ENCODE results near the gene MORC4. TPM values are rescaled to one million over a fixed set of nuclear protein-coding genes. Genes with fewer than 3 reads are reported as not detected.
"Not testable (repeated sequence)": the region's sequence is repeated elsewhere in the genome, so short reads cannot be mapped to it uniquely, and the experiment has no call there.

The MORC4 gene
- 10 to 100 TPM; 18.6 to 22.1 (median 21.7) TPM for polyA plus RNA-seq (ENCODE audit: insufficient read length in 4 of 4)

DNA sequence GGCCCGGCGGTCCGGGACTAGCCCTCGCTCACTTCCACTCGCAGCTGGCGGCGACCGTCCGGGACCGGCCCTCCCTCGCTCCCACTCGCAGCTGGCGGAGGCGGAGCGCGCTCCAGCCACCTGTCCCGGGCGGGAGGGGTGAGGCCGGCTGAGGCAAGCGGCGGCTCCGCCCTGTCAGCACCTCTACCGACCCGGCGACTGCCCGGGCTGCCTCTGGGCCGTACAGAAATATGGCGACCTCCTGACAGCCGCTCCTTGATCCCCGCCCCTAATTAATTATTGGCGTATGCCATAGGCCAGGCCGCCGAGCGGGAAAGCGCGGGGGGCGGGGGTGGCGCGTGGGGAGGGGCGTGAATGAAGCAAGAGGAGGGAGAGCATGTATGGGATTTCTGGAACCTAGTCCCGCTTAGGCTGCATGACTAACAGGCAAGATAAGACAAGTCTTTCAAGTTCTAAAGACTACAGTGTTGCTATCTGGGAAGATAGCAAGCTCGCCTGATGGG, at the start of gene MORC4:
Gene MORC4, minus strand, starts transcription at position 200 of the 503 bp plus-strand sequence. CDS start 243 bp downstream, outside the sequence.
- DNase-seq (ENCODE audit: low read depth in 4 of 4, low spot score in 3 of 4), result peak in 3 of 4 donors; percentile 28 to 36 (median 31)

GRCh38 chrX:107047622-107048021, 47.6 kb upstream of the MORC4 start:
- DNase-seq (ENCODE audit: low read depth in 4 of 4, low spot score in 3 of 4), result no peak

GRCh38 chrX:107029752-107030151, 29.7 kb upstream of the MORC4 start:
- no peak for DNase-seq (ENCODE audit: low read depth in 4 of 4, low spot score in 3 of 4)

DNA sequence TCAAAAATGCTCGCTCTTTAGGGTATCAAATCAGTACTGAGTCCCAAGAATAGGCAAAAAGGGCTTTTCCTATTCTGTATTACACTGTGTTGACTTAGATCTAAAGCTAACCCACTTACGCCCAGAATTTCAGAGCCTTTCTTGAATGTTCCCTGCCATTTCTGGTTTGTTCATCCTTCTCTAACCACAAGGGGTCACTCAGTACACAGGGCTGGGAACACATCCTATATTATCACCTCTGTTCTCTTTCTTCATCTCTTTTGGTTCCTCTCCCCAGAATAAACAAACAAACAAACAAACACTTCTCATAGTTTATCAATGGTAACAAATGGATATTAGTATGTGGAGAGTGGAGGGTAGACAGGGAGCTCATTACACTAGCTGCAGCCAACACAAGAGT, 25.5 kb upstream of the MORC4 start:
- DNase-seq (ENCODE audit: low read depth in 4 of 4, low spot score in 3 of 4), result peak in 1 of 4 donors; percentile 2

DNA sequence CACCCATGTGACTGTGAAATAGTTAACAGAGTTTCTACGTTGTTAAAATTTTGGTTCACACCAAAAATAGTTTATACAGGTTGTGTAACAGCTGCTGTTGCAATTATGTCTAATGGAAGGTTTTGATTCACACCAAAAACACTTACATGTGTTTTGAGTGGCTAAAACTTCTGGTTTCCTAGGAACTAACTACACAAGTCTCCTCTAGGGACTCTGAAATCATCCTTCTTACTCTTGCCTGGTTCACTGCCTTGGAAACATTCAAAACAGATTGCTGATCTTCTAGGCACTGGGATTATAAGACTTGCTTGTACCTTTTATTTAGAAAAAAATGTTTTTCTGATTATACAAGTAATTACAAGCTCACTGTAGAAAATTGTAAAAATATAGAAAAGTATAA, 14.9 kb upstream of the MORC4 start:
- DNase-seq (ENCODE audit: low read depth in 4 of 4, low spot score in 3 of 4), result no peak

- DNase-seq (ENCODE audit: low read depth in 4 of 4, low spot score in 3 of 4), result no peak
Measured at GRCh38 chrX:107008034-107008433, 8.0 kb upstream of the MORC4 start.

DNA sequence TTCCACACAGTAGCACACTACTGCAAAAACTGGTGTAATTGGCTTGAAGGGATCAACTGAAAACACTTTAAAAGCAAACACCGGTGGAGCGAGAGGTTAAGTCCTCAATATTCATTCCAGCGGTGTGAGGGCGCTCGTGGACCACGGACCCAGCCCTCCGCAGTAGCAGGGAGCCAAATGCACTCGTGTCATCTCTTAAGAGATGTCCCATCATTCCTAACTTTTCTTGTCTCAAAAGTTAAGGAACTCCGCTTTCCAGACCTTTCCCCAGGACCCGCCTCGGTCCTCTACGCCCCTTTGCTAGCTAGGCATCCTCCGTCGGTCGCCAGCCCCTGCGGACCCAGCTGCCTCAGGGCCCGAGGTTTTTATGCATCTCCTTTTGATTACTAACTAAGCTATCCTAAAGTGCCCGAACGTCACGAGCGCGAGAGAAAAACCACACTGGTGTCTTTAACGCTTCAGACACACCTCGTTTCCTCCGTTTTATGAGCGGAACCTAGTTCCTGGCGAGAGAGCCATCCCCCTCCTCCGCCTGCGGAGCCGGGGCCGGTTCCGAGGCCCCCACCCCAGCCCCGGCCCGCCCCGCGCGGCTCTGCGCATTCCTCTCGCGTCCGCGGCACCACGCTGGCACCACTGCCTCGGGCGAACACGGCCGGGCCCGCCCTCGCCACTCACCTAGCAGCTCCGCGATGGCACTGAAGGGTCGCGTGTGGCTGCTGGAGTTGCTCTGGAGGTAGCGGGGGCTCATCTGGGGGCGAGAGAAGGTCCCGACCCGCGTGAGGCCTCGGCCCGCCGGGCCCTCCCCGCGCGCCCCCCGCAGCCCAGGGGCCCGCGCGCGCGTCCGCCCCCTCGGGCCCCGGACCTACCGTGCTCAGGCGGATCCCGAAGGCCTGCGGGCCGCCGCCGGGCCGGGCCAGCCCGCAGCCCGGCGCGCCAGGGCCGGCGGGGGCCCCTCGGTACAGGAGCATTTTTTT, 723 bp downstream of the MORC4 start:
- peak in 2 of 4 donors; percentile 23 to 27 for DNase-seq (ENCODE audit: low read depth in 4 of 4, low spot score in 3 of 4)

DNA sequence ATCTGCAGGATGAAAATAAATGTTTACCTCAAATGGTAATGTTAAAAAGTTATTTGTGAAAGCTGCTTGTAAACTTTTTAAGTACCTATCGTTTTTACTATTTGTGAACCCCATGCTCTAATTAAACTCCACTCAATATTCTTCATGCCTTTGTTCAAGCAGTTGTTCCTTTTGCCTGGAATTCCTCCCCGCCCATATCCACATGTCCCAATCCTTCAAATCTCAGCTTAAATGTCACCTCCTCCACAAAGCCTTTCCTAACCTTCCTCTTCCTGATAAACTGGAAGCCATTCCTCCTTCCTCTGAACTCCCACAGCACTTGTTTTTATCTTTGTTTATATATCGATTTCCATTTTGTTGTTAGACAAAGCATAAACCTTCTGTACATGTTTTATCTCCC, 2.4 kb downstream of the MORC4 start:
- no peak for DNase-seq (ENCODE audit: low read depth in 4 of 4, low spot score in 3 of 4)

DNA sequence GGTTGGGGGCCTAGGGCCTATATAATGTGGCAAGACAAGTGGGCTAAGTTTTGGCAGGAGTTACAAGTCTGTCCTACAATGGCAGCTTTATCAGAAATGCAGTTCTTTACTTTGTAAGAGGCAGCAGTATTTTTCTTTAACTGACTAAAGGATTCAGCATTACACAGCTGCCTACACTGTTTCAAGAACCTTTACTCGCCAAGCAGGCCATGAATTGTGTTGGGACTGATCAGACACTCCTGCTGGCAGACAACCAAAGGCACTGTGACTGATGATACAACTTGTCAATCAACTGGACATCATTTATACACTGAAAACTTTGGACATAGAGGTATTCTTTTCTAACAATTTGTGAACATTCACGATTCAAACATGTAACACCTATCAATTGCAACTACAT, 4.3 kb downstream of the MORC4 start:
- DNase-seq (ENCODE audit: low read depth in 4 of 4, low spot score in 3 of 4), result no peak

DNA sequence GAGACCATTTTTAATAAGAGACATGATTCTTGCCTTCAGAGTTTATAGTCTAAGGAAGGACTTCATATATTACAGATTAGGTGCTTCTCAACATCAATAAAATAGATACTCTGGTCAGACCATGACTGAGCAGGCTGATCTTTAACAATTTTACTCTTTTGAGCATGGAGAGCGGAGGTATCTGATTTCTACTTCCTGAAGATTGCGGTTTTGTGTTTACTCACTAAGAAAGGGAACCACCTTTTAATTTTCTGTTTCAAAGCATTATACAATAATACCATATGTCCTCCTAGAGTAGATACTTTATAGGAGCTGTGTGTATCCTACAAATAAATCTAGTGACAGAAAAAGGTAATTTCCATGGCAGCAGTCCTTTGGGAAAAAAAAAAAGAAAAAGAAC, 12.5 kb downstream of the MORC4 start:
- no peak for DNase-seq (ENCODE audit: low read depth in 4 of 4, low spot score in 3 of 4)

GRCh38 chrX:106980952-106981626, 18.9 kb downstream of the MORC4 start:
- no peak for DNase-seq (ENCODE audit: low read depth in 4 of 4, low spot score in 3 of 4)

DNA sequence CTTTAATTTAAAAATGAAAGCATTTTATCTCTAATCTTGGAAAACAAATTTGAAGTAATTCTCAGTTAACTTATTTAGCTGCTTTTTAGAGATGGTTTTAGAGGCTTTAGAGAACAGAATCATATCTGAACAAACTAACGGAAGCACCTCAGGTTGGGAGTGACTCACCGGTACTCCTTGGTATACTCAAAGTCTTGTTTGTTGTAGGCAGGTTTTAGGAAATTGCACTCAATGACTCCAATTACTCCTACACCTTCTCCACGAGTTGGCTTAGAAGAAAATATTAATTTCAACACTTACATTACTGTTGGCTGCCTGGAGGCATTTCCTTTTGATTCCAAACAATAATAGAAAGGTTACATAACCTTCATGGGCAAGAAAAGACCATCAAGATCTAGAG, 23.6 kb downstream of the MORC4 start:
- no peak for DNase-seq (ENCODE audit: low read depth in 4 of 4, low spot score in 3 of 4)

GRCh38 chrX:106973433-106974149, 26.4 kb downstream of the MORC4 start:
- no peak for DNase-seq (ENCODE audit: low read depth in 4 of 4, low spot score in 3 of 4)

GRCh38 chrX:106972896-106973295, 27.1 kb downstream of the MORC4 start:
- no peak for DNase-seq (ENCODE audit: low read depth in 4 of 4, low spot score in 3 of 4)

- not testable (repeated sequence) for DNase-seq (ENCODE audit: low read depth in 4 of 4, low spot score in 3 of 4)
Measured at GRCh38 chrX:106966547-106966946, 33.5 kb downstream of the MORC4 start.

GRCh38 chrX:106964290-106964689, 35.7 kb downstream of the MORC4 start:
- DNase-seq (ENCODE audit: low read depth in 4 of 4, low spot score in 3 of 4), result no peak

GRCh38 chrX:106963111-106963510, 36.9 kb downstream of the MORC4 start:
- DNase-seq (ENCODE audit: low read depth in 4 of 4, low spot score in 3 of 4), result no peak

DNA sequence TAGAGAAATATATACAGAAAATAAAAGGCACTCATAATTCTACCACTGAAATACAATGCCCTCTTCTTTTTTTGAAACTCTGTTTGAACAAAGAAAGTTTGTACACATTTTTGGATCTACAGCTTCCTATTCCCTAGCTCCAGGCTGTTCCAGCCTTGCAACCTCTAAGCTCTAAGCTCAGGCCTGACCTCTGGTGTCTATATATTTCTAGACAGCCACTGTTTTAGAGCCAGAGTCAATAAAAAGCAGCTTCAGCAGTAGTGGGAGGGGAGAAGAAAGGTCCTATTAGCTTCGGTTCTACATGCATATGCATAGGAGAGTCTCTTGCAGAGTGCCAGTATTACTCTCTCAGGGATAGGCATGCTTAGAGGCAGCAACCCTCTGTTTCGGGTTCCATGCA, 40.1 kb downstream of the MORC4 start:
- DNase-seq (ENCODE audit: low read depth in 4 of 4, low spot score in 3 of 4), result peak in 2 of 4 donors; percentile 3 to 18

DNA sequence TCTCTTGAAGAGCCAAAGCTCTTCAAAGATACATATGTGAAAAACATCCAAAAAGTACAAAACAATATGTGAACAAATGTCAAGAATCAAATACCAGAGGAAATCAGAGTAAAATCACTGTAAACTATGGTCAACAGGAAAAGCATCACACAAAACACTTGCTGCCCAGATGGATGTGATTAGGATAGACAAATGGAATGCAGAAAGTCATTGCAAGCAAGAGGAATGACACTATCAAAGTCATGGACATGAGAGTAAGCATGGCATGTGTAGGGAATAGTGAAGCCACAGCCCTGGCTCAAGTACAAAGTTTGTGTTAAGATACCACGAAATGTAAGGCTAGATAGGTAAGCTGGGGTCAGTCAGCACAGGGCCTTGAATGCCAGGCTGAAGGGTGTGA, 42.2 kb downstream of the MORC4 start:
- no peak for DNase-seq (ENCODE audit: low read depth in 4 of 4, low spot score in 3 of 4)

DNA sequence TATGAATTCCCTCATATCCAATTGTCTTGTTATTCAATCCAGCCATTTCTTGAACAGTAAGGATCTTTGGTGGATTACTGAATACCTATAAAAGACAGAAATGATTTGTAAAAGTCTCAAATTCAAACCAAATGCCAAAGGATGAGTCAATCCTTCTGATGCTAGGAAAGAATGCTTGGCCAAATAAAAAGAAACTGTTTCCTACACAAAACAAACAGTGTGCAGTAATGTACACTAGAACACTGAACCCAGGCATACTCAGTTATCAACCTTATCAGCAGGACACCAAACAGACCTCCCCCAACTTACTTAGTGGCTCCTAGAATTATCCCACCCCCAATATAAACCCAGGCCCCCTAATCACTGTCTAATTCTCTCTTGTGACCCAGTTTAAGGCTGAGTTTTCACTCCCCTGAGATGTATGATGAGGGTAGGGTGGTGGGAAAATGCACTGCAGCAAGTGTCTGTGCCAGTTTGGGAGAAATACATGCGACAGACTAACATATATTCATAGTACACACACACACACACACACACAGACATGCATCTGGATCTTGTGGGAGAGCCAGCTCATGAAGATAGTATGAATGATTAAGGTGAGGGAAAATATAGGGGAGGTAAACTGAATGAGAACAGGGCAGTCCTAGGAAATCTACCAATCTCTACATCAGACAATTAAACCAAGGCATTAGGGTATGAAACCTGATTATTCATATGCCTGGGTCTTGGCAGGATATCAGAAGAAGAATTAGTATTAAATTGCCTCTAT, 44.8 kb downstream of the MORC4 start:
- no peak for DNase-seq (ENCODE audit: low read depth in 4 of 4, low spot score in 3 of 4)
